Progenitor cell of endocrine pancreas (in vitro differentiated cells): ENCODE measurements around the gene MCM6. TPM values are rescaled to one million over a fixed set of nuclear protein-coding genes. Genes with fewer than 3 reads are reported as not detected.

Experiments used
- DNase-seq: peaks from one replicate; pipeline ENCODE4 v3.0.0; 2021; ENCODE audit warnings: low spot score; ENCODE audit not compliant: unreplicated experiment
- H3K27ac Mint-ChIP-seq: 2 replicates; pipeline ENCODE4 v1.8.0; 2021; ENCODE audit warnings: mild to moderate bottlenecking, moderate library complexity, mixed read lengths
- H3K27me3 Mint-ChIP-seq: 2 replicates; pipeline ENCODE4 v1.8.0; 2021; ENCODE audit warnings: mixed read lengths
- H3K36me3 Mint-ChIP-seq: 2 replicates; pipeline ENCODE4 v1.8.0; 2022; ENCODE audit warnings: mixed read lengths; ENCODE audit not compliant: insufficient read depth
- H3K4me1 Mint-ChIP-seq: 2 replicates; pipeline ENCODE4 v1.8.0; 2021; ENCODE audit warnings: low read depth, mixed read lengths
- H3K4me3 Mint-ChIP-seq: 2 replicates; pipeline ENCODE4 v1.8.0; 2021; ENCODE audit warnings: low read depth, mild to moderate bottlenecking, moderate library complexity, mixed read lengths
- H3K9me3 Mint-ChIP-seq: 2 replicates; pipeline ENCODE4 v1.8.0; 2021; ENCODE audit warnings: low read depth, mixed read lengths
- total RNA-seq: library from RNA; stranded (reverse); gene quantifications from 2 replicates; pipeline ENCODE4 v1.2.1, GENCODE V29; 2021
- TF ChIP-seq, protein P1 (sequence below): fragments of 200-600 bp; sonication (generic); IDR thresholded peaks from one replicate; pipeline ENCODE4 v1.5.0; 2021; ENCODE audit warnings: antibody characterized with exemption, mild to moderate bottlenecking; ENCODE audit not compliant: unreplicated experiment

Gene MCM6
- total RNA-seq, 1 donor from 2014 or later, result 51.9 TPM

DNA sequence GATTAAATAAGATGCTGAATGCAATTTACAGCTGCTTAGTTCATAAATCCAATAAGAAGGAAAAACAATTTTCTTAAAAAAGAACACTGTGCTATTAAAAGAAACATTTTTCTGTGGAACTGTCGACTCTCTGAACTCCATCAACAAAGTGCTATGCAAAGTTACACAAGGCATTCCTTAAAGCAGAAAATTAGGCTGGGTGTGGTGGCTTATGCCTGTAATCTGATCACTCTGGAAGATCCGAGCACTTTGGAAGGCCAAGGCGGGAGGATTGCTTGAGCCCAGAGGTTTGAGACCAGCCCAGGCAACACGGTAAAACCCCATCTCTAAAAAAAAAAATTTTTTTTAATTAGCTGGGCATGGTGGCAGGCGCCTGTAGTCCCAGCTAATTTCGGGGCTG lies 13.0 kb downstream of the MCM6 start:
- DNase-seq, result no peak
- TF ChIP-seq, protein P1, sequence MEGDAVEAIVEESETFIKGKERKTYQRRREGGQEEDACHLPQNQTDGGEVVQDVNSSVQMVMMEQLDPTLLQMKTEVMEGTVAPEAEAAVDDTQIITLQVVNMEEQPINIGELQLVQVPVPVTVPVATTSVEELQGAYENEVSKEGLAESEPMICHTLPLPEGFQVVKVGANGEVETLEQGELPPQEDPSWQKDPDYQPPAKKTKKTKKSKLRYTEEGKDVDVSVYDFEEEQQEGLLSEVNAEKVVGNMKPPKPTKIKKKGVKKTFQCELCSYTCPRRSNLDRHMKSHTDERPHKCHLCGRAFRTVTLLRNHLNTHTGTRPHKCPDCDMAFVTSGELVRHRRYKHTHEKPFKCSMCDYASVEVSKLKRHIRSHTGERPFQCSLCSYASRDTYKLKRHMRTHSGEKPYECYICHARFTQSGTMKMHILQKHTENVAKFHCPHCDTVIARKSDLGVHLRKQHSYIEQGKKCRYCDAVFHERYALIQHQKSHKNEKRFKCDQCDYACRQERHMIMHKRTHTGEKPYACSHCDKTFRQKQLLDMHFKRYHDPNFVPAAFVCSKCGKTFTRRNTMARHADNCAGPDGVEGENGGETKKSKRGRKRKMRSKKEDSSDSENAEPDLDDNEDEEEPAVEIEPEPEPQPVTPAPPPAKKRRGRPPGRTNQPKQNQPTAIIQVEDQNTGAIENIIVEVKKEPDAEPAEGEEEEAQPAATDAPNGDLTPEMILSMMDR, result no peak
- Mint-ChIP-seq H3K4me3 (no peak overlapping the region), H3K4me1 (no peaks in the 10 kb centered on the region), H3K36me3 (peaks cover 33% of the 10 kb centered on the region), H3K27ac (no peak overlapping the region), H3K27me3 (no peaks in the 10 kb centered on the region), H3K9me3 (no peaks in the 10 kb centered on the region)

DNA sequence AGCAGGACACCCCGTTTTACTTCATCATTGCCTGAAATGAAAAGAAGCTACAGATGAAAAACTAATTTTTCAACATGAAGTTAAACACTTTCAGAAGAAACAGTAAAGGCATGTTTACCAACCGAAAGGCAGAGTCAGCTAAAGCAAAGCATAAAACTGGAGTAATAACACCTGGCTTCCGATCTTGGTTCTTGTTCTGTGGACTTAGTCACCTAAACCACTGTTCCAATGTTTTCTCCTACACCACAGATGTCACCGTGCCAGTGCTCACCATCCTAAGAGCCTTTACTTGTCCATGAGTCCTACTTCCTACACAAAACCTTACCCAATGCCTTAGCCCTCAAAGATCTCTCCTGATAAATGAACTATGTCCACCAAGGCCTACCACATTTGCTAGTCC lies 13.5 kb downstream of the MCM6 start:
- Mint-ChIP-seq H3K9me3 (no peaks in the 10 kb centered on the region), H3K27ac (no peak overlapping the region), H3K4me1 (no peaks in the 10 kb centered on the region), H3K36me3 (peaks cover 31% of the 10 kb centered on the region), H3K27me3 (no peaks in the 10 kb centered on the region), H3K4me3 (no peak overlapping the region)
- TF ChIP-seq, protein P1, result no peak
- no peak for DNase-seq

DNA sequence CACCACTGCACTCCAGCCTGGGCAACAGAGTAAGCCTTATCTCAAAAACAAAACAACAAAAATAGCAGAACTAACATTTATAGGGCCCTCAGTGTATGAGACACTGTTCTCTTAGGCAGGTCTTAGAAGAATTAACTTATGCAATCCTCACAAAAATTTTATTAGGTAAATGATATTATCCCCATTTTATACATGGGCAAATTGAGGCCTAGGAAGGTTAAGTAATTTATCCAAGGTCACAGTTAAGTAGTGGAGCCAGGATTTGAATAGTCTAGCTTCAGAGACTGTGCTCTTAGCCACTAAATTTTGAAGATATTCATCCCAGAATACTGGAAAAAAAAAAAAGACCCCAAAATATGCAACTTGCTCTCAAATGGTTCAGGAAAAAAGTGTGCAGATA lies 22.8 kb downstream of the MCM6 start:
- no peak overlapping the region for H3K4me3 Mint-ChIP-seq
- H3K36me3 Mint-ChIP-seq, result peaks cover 35% of the 10 kb centered on the region
- no peaks in the 10 kb centered on the region for H3K27me3 Mint-ChIP-seq
- TF ChIP-seq, protein P1, result no peak
- H3K4me1 Mint-ChIP-seq, result peaks cover 7% of the 10 kb centered on the region
- H3K9me3 Mint-ChIP-seq, result no peaks in the 10 kb centered on the region
- no peak for DNase-seq
- peak overlapping the region; percentile 10 for H3K27ac Mint-ChIP-seq

DNA sequence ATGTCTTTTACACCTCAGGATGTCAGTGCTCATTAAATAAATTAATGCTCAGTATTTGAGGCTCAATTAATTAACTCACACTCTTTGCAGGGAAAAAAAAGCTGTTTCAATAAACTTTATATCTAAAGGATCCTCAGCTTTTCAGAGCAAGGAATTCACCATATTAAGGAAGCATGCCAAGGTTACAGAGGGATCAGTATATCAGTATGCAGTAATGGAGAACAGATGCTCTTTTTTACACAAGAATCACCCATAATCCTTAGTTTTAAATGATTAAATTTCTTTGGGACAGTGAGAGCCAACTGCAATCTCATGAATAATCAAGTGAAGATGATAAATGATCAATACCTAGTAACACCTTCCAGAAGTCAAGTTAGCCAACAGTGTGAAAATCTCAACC lies 24.4 kb downstream of the MCM6 start:
- Mint-ChIP-seq H3K4me1 (peaks cover 7% of the 10 kb centered on the region), H3K4me3 (no peak overlapping the region), H3K9me3 (no peaks in the 10 kb centered on the region), H3K27ac (no peak overlapping the region), H3K27me3 (no peaks in the 10 kb centered on the region), H3K36me3 (peaks cover 36% of the 10 kb centered on the region)
- TF ChIP-seq, protein P1, result no peak
- DNase-seq, result no peak

DNA sequence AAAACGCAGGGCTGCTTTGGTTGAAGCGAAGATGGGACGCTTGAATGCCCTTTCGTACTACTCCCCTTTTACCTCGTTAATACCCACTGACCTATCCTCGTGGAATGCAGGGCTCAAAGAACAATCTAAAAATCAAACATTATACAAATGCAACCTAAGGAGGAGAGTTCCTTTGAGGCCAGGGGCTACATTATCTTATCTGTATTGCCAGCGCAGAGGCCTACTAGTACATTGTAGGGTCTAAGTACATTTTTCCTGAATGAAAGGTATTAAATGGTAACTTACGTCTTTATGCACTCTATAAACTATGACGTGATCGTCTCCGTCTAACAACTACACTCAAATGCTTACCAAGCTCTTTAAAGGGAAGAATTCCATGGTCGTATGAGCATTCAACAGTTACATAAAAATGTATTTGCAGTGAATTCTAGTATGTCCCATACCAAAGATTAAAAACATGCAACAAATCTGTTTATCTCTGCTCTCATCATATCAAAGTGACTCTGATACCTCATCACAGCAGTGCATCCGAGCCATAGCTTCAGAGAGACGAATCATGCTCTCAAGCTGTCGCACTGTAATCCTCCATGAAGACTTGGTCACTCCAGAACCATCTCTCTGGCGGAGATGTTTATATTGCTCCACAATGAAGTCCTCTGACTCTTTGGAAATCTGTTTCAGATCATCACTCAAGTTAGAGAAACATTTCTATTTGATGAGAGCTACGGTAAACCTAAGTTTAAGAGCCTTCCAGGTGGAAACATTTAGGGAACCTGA lies 25.2 kb downstream of the MCM6 start:
- H3K36me3 Mint-ChIP-seq, result peaks cover 32% of the 10 kb centered on the region
- TF ChIP-seq, protein P1, result no peak
- no peaks in the 10 kb centered on the region for H3K9me3 Mint-ChIP-seq
- no peak for DNase-seq
- H3K27ac Mint-ChIP-seq, result peak overlapping the region; percentile 38
- H3K27me3 Mint-ChIP-seq, result no peaks in the 10 kb centered on the region
- peaks cover 7% of the 10 kb centered on the region for H3K4me1 Mint-ChIP-seq
- H3K4me3 Mint-ChIP-seq, result no peak overlapping the region
